WTC11 (cell line): ENCODE measurements around the gene PXN.

Experiments
- ATF3 ChIP-seq: sonication (generic); formaldehyde crosslinking; conservative IDR thresholded peaks from 2 replicates; pipeline ENCODE4 v1.8.1; 2022; ENCODE audit warnings: mild to moderate bottlenecking, missing genetic modification reagents
- CBFB ChIP-seq: sonication (generic); formaldehyde crosslinking; IDR thresholded peaks from 2 replicates; pipeline ENCODE4 v1.8.1; 2022; ENCODE audit warnings: mild to moderate bottlenecking, low read depth, missing genetic modification reagents
- CTCF ChIP-seq: fragments of 200-600 bp; IDR thresholded peaks from 2 replicates; pipeline ENCODE4 v1.8.0; 2022; ENCODE audit warnings: antibody characterized with exemption
- FOXP1 ChIP-seq: sonication (generic); formaldehyde crosslinking; IDR thresholded peaks from 2 replicates; pipeline ENCODE4 v1.8.0; 2022; ENCODE audit warnings: missing genetic modification reagents, mild to moderate bottlenecking, moderate library complexity, borderline replicate concordance
- MAX ChIP-seq: sonication (generic); formaldehyde crosslinking; IDR thresholded peaks from 2 replicates; pipeline ENCODE4 v1.8.0; 2022; ENCODE audit warnings: mild to moderate bottlenecking, missing genetic modification reagents
- NR2C2 ChIP-seq: sonication (generic); formaldehyde crosslinking; IDR thresholded peaks from 2 replicates; pipeline ENCODE4 v1.8.0; 2022; ENCODE audit warnings: mild to moderate bottlenecking, missing genetic modification reagents
- SP1 ChIP-seq: sonication (generic); formaldehyde crosslinking; conservative IDR thresholded peaks from 2 replicates; pipeline ENCODE4 v1.8.1; 2022; ENCODE audit warnings: missing genetic modification reagents
- TCF7 ChIP-seq: sonication (generic); formaldehyde crosslinking; IDR thresholded peaks from 2 replicates; pipeline ENCODE4 v1.8.0; 2022; ENCODE audit warnings: mild to moderate bottlenecking, low read depth, missing genetic modification reagents, moderate library complexity
- ZNF263 ChIP-seq: sonication (generic); formaldehyde crosslinking; IDR thresholded peaks from 2 replicates; pipeline ENCODE4 v1.8.1; 2022; ENCODE audit warnings: low read depth, mild to moderate bottlenecking, moderate library complexity, missing genetic modification reagents
- ZSCAN18 ChIP-seq: fragments of 250-450 bp; sonication (Bioruptor Pico); IDR thresholded peaks from 2 replicates; pipeline ENCODE4 v2.1.2; 2022; ENCODE audit warnings: mild to moderate bottlenecking, moderate library complexity

GRCh38 chr12:120314220-120314619 is 48.7 kb upstream of the PXN start:
- TF ChIP-seq CTCF (peak; percentile 39; the same call in 1 of the 2 replicates), SP1 (CRISPR knock-in tag) (no peak), ZSCAN18 (CRISPR knock-in tag) (no peak), ZNF263 (CRISPR knock-in tag) (no peak), CBFB (no peak), MAX (CRISPR knock-in tag) (no peak), ATF3 (CRISPR knock-in tag) (no peak), TCF7 (CRISPR knock-in tag) (no peak), FOXP1 (CRISPR knock-in tag) (no peak), NR2C2 (CRISPR knock-in tag) (no peak)
